Calu3 (cell line): ENCODE measurements around the gene SYNE1. TPM values are rescaled to one million over a fixed set of nuclear protein-coding genes. Genes with fewer than 3 reads are reported as not detected.

Experiments
- BruUV-seq: library from RNA; stranded (reverse); fragments of 400-500 nt; replicated peaks from 2 replicates; lab custom pipeline; 2021; lab: Mats Ljungman, UMichigan
- CTCF ChIA-PET: fragments of 300-600 bp; sonication (Branson Sonifier 250); formaldehyde crosslinking; loops from one replicate; lab custom pipeline; 2022; ENCODE audit warnings: antibody characterized with exemption; lab: Charles Lee
- DNase-seq: peaks from one replicate; pipeline ENCODE4 v3.0.0; 2022
- H3K27ac Mint-ChIP-seq: one replicate; pipeline ENCODE4 v1.8.0; 2022; ENCODE audit warnings: mixed read lengths; ENCODE audit not compliant: unreplicated experiment
- H3K27me3 Mint-ChIP-seq: one replicate; pipeline ENCODE4 v1.8.0; 2022; ENCODE audit warnings: mixed read lengths; ENCODE audit not compliant: unreplicated experiment
- H3K36me3 Mint-ChIP-seq: one replicate; pipeline ENCODE4 v1.8.0; 2022; ENCODE audit warnings: mild to moderate bottlenecking, moderate library complexity, mixed read lengths; ENCODE audit not compliant: insufficient read depth, unreplicated experiment
- H3K4me1 Mint-ChIP-seq: one replicate; pipeline ENCODE4 v1.8.0; 2022; ENCODE audit warnings: mild to moderate bottlenecking, low read depth, mixed read lengths; ENCODE audit not compliant: unreplicated experiment
- H3K4me3 Mint-ChIP-seq: one replicate; pipeline ENCODE4 v1.8.0; 2022; ENCODE audit warnings: mild to moderate bottlenecking, low read depth, moderate library complexity, mixed read lengths; ENCODE audit not compliant: unreplicated experiment
- H3K9me3 Mint-ChIP-seq: one replicate; pipeline ENCODE4 v1.8.0; 2022; ENCODE audit warnings: low read depth, mixed read lengths; ENCODE audit not compliant: unreplicated experiment
- CTCF ChIP-seq: fragments of 200-600 bp; IDR thresholded peaks from one replicate; pipeline ENCODE4 v1.8.0; 2022; ENCODE audit warnings: antibody characterized with exemption; ENCODE audit not compliant: unreplicated experiment
- intact Hi-C: fragments of 100-400 bp; cut with micrococcal nuclease; formaldehyde crosslinking; loops from one replicate; pipeline ENCODE4 v1.10.0; 2022; ENCODE audit not compliant: unreplicated experiment
- total RNA-seq: library from RNA; stranded (reverse); gene quantifications from 2 replicates; pipeline ENCODE4 v1.2.3, GENCODE V29; 2022

SYNE1 gene
- total RNA-seq, 1 experiment from 2014 or later, result 28.1 TPM

GRCh38 chr6:152240436-152240835 lies 396.7 kb downstream of the SYNE1 start:
- no peak overlapping the region for H3K27ac Mint-ChIP-seq
- no peak for TF ChIP-seq CTCF
- intact Hi-C loops, result no loop called here
- no TSS peak for BruUV-seq
- H3K36me3 Mint-ChIP-seq, result no peaks in the 10 kb centered on the region
- H3K4me3 Mint-ChIP-seq, result no peak overlapping the region
- CTCF ChIA-PET, result no interaction called here
- H3K4me1 Mint-ChIP-seq, result no peaks in the 10 kb centered on the region
- no peak for DNase-seq
- H3K9me3 Mint-ChIP-seq, result no peaks in the 10 kb centered on the region
- no peaks in the 10 kb centered on the region for H3K27me3 Mint-ChIP-seq

DNA sequence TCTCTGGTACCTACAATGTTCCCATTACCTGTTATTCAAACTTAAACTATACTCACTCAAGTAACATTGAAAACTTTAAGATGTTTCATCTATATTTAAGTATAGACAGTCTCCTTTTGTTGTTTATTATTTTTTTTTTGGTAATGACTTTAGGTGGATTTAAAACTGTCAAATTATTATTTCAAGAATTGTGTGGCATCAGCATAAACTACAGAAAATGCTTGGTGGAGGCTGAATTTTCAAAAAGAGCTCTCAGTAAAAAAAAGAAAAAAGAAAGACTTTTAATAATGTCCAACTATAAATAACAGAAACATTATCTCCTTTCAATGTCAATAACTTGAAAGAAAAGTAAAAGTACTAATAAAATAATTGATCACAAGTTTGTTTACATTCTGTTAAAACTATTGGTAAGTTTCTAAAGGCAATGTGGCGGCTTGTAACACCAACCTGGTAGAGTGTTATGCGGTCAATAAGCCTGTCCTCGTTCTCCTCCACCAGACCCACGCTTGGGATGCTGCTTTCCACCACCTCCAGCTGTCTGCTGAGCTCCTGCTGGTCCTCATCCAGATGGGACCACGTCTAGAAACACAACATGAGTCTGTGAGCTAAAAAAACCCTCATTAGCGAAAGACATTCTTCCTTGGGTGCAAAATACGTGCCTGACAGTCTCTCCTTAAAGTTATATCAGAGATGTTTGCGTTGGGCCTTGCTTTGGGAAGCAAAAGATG lies 400.6 kb downstream of the SYNE1 start:
- BruUV-seq, result no TSS peak

DNA sequence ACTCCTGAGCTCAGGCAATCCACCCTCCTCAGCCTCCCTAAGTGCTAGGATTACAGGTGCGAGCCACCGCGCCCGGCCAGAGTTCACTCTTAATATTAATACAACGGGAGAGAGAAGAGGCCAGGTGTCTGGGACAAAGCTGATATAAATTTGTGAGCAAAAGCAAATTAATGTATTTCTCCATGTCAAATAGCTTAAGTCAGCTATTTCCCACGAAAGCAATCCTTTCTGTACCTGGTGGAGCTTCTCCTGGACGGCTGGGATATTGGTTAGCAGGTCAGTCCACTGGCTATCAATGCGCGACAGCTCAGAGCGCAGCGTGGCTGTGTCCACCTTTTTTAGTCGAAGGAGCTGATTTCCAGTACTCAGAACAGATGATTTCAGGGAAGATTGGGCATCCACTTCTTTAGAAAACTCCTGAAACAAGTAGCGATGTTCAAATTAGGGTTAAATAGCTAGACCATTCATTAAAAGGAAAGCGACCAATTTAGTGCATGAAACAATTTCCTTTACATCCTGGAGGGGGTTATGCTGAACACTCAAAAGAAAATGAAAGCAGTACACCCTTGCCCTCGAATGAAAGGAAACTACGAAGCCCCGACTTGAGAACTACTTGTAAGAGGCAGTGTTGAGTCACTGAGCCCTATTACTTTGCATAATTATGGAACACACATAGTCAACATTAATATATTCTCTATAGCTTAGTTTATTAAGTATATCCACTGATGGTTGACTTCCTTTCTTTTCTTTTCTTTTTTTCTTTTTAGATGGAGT lies 403.4 kb downstream of the SYNE1 start:
- H3K27me3 Mint-ChIP-seq, result no peaks in the 10 kb centered on the region
- CTCF ChIA-PET, result no interaction called here
- no peak for DNase-seq
- no peak overlapping the region for H3K27ac Mint-ChIP-seq
- H3K4me3 Mint-ChIP-seq, result no peak overlapping the region
- no peaks in the 10 kb centered on the region for H3K36me3 Mint-ChIP-seq
- TF ChIP-seq CTCF, result no peak
- intact Hi-C loops, result no loop called here
- no peaks in the 10 kb centered on the region for H3K9me3 Mint-ChIP-seq
- no TSS peak for BruUV-seq
- no peaks in the 10 kb centered on the region for H3K4me1 Mint-ChIP-seq

More for the DNA sequence above, 400.6 kb downstream of the SYNE1 start:
- Mint-ChIP-seq H3K4me3 (no peak overlapping the region), H3K27me3 (no peaks in the 10 kb centered on the region), H3K4me1 (no peaks in the 10 kb centered on the region), H3K9me3 (no peaks in the 10 kb centered on the region), H3K36me3 (no peaks in the 10 kb centered on the region), H3K27ac (no peak overlapping the region)
- no peak for DNase-seq
- intact Hi-C loops, result no loop called here
- CTCF ChIA-PET, result no interaction called here
- TF ChIP-seq CTCF, result no peak

GRCh38 chr6:152232501-152233151 lies 404.5 kb downstream of the SYNE1 start:
- BruUV-seq, result no TSS peak
- CTCF ChIA-PET, result no interaction called here
- DNase-seq, result no peak
- no peak for TF ChIP-seq CTCF
- H3K9me3 Mint-ChIP-seq, result no peaks in the 10 kb centered on the region
- no peaks in the 10 kb centered on the region for H3K36me3 Mint-ChIP-seq
- intact Hi-C loops, result no loop called here
- H3K27ac Mint-ChIP-seq, result no peak overlapping the region
- no peaks in the 10 kb centered on the region for H3K4me1 Mint-ChIP-seq
- H3K27me3 Mint-ChIP-seq, result no peaks in the 10 kb centered on the region
- no peak overlapping the region for H3K4me3 Mint-ChIP-seq
